ENCODE measurements around the gene CCDC183.

DNA sequence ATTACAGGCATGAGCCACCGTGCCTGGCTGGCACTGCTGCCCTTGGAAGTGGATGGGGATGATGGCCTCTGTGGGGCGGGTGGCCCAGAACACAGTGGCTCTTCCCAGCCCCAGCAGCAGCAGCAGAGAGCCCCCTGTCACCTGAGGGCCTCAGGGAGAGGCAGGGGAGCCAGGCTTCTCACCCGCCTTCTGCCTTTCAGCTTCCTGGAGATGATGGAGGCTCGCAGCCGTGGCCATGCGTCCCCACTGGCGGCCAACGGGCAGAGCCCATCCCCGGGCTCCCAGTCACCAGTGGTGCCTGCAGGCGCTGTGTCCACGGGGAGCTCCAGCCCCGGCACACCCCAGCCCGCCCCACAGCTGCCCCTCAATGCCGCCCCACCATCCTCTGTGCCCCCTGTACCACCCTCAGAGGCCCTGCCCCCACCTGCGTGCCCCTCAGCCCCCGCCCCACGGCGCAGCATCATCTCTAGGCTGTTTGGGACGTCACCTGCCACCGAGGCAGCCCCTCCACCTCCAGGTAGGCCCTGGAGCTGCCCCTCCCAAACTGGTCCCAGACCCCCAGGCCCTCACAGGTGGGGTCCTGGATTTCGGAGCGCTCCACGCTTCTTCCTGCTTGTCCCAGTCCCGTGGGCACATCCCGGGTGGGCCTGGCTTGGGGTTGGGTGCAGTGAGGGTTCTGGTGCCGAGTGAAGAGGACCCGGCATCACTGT lies 41.2 kb downstream of the CCDC183 start:
- TF ChIP-seq, protein P1, sequence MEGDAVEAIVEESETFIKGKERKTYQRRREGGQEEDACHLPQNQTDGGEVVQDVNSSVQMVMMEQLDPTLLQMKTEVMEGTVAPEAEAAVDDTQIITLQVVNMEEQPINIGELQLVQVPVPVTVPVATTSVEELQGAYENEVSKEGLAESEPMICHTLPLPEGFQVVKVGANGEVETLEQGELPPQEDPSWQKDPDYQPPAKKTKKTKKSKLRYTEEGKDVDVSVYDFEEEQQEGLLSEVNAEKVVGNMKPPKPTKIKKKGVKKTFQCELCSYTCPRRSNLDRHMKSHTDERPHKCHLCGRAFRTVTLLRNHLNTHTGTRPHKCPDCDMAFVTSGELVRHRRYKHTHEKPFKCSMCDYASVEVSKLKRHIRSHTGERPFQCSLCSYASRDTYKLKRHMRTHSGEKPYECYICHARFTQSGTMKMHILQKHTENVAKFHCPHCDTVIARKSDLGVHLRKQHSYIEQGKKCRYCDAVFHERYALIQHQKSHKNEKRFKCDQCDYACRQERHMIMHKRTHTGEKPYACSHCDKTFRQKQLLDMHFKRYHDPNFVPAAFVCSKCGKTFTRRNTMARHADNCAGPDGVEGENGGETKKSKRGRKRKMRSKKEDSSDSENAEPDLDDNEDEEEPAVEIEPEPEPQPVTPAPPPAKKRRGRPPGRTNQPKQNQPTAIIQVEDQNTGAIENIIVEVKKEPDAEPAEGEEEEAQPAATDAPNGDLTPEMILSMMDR (conservative IDR thresholded peaks at IDR 0.05; ENCODE audit: low read length) = no peak
- no peak for TF ChIP-seq EZH2phosphoT487 (IDR thresholded peaks at IDR 0.05; ENCODE audit: borderline replicate concordance, low read depth, low read length)

Measured in OCI-LY7 (cell line).